Kidney epithelial cell (primary cell): Measurements from ENCODE around the gene IGFBP4. TPM values are rescaled to one million over a fixed set of nuclear protein-coding genes. Genes with fewer than 3 reads are reported as not detected.
"Not testable (repeated sequence)": the region's sequence is repeated elsewhere in the genome, so short reads cannot be mapped to it uniquely, and the experiment has no call there.

Experiments
- DNase-seq: peaks from one replicate; pipeline ENCODE4 v3.0.0-alpha.2; 2010; ENCODE audit warnings: low read depth
- H3K27me3 ChIP-seq: 2 replicates; pipeline ENCODE4 v1.6.0; 2011; ENCODE audit warnings: low read length; ENCODE audit not compliant: control insufficient read depth, insufficient read depth
- H3K36me3 ChIP-seq: 2 replicates; pipeline ENCODE4 v1.5.1; 2011; ENCODE audit warnings: low read length; ENCODE audit not compliant: control insufficient read depth, insufficient read depth
- H3K4me3 ChIP-seq: 2 replicates; pipeline ENCODE4 v1.5.1; 2011; ENCODE audit warnings: low read depth, mild to moderate bottlenecking, control low read depth, low read length
- total RNA-seq: library from RNA; depleted of rRNA; stranded (reverse); fragments of >200 nt; gene quantifications from 2 replicates; pipeline ENCODE4 v1.2.3, GENCODE V29; 2015
- TF ChIP-seq, protein P1 (sequence below): IDR thresholded peaks from 2 replicates; pipeline ENCODE4 v1.5.1; 2011; ENCODE audit warnings: mild to moderate bottlenecking, moderate library complexity, low read length, control low read depth, inconsistent platforms; ENCODE audit not compliant: insufficient read depth, poor library complexity, severe bottlenecking

The IGFBP4 gene
- total RNA-seq, 1 donor from 2014 or later = 53.6 TPM

- Histone ChIP-seq H3K27me3 (no peaks in the 10 kb centered on the region), H3K4me3 (no peak overlapping the region), H3K36me3 (no peaks in the 10 kb centered on the region)
- no peak for DNase-seq
- TF ChIP-seq, protein P1, sequence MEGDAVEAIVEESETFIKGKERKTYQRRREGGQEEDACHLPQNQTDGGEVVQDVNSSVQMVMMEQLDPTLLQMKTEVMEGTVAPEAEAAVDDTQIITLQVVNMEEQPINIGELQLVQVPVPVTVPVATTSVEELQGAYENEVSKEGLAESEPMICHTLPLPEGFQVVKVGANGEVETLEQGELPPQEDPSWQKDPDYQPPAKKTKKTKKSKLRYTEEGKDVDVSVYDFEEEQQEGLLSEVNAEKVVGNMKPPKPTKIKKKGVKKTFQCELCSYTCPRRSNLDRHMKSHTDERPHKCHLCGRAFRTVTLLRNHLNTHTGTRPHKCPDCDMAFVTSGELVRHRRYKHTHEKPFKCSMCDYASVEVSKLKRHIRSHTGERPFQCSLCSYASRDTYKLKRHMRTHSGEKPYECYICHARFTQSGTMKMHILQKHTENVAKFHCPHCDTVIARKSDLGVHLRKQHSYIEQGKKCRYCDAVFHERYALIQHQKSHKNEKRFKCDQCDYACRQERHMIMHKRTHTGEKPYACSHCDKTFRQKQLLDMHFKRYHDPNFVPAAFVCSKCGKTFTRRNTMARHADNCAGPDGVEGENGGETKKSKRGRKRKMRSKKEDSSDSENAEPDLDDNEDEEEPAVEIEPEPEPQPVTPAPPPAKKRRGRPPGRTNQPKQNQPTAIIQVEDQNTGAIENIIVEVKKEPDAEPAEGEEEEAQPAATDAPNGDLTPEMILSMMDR = no peak
These were observed 33.2 kb upstream of the IGFBP4 start for GRCh38 chr17:40410082-40410481.

- no peak overlapping the region for H3K4me3 ChIP-seq
- no peak for DNase-seq
These were observed 31.4 kb upstream of the IGFBP4 start for GRCh38 chr17:40411821-40412220.

GRCh38 chr17:40412880-40413279 lies 30.4 kb upstream of the IGFBP4 start:
- no peaks in the 10 kb centered on the region for H3K27me3 ChIP-seq
- H3K4me3 ChIP-seq = no peak overlapping the region
- TF ChIP-seq, protein P1 = no peak
- no peaks in the 10 kb centered on the region for H3K36me3 ChIP-seq
- no peak for DNase-seq

More at GRCh38 chr17:40411821-40412220, 31.4 kb upstream of the IGFBP4 start:
- no peaks in the 10 kb centered on the region for H3K27me3 ChIP-seq
- H3K36me3 ChIP-seq = no peaks in the 10 kb centered on the region
- TF ChIP-seq, protein P1 = no peak

GRCh38 chr17:40414312-40414711 lies 28.9 kb upstream of the IGFBP4 start:
- not testable (repeated sequence) for H3K4me3 ChIP-seq, H3K27me3 ChIP-seq, H3K36me3 ChIP-seq, DNase-seq

DNA sequence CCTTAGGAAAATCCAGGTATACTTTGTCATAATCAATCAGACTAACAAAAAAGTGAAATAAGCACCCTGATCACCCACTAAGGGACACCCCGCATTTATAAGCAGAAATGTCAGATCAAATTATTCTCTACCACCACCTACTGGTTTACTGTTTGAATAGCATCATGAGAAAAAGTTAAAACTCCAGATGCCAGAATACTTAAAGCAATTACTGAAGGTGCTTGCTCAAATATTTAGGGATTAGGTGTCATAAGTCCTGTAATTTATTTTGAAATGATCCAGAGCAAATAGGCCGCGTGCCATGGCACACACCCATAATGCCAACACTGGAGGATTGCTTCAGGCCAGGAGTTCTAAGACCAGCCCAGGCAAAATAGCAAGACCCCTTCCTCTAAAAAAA lies 27.9 kb upstream of the IGFBP4 start:
- TF ChIP-seq, protein P1 = peak; percentile 50
- H3K27me3 ChIP-seq = no peaks in the 10 kb centered on the region
- H3K36me3 ChIP-seq = no peaks in the 10 kb centered on the region
- H3K4me3 ChIP-seq = no peak overlapping the region
- no peak for DNase-seq

GRCh38 chr17:40416671-40417070 lies 26.6 kb upstream of the IGFBP4 start:
- H3K27me3 ChIP-seq = no peaks in the 10 kb centered on the region
- TF ChIP-seq, protein P1 = no peak
- H3K36me3 ChIP-seq = no peaks in the 10 kb centered on the region
- no peak for DNase-seq
- H3K4me3 ChIP-seq = peak overlapping the region; percentile 88
